ENCODE data around the gene NEDD4L. TPM values are rescaled to one million over a fixed set of nuclear protein-coding genes. Genes with fewer than 3 reads are reported as not detected.

Gene NEDD4L
- total RNA-seq, 1 donor from 2014 or later, result 209 TPM

DNA sequence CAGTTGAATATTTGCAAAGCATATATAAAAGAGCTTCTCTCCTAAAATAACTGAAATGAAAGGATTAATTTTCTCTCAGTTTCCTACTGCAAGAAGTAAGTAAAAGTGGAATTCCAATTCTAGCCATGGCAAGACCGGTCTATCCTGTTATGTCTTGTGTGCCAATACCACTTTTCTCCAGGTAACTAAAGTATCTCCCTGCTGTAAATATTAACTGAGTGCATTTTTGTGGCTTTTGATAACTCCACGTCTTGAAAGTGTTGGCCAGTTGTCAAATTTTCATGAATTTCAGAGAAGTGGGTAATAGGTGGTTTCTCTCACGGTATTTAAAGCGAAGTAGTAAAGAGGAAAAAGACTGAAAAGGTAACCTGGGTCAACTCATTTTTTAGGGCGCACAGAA lies 225.9 kb downstream of the NEDD4L start:
- Mint-ChIP-seq H3K4me3 (ENCODE audit: unreplicated experiment) (no peak overlapping the region), H3K27me3 (ENCODE audit: unreplicated experiment) (peaks cover 3% of the 10 kb centered on the region), H3K27ac (ENCODE audit: unreplicated experiment) (no peak overlapping the region), H3K4me1 (ENCODE audit: low read depth, unreplicated experiment) (peaks cover 46% of the 10 kb centered on the region), H3K9me3 (ENCODE audit: unreplicated experiment) (peaks cover 5% of the 10 kb centered on the region), H3K36me3 (ENCODE audit: unreplicated experiment) (no peaks in the 10 kb centered on the region)
- no peak for DNase-seq
- TF ChIP-seq, protein P1, sequence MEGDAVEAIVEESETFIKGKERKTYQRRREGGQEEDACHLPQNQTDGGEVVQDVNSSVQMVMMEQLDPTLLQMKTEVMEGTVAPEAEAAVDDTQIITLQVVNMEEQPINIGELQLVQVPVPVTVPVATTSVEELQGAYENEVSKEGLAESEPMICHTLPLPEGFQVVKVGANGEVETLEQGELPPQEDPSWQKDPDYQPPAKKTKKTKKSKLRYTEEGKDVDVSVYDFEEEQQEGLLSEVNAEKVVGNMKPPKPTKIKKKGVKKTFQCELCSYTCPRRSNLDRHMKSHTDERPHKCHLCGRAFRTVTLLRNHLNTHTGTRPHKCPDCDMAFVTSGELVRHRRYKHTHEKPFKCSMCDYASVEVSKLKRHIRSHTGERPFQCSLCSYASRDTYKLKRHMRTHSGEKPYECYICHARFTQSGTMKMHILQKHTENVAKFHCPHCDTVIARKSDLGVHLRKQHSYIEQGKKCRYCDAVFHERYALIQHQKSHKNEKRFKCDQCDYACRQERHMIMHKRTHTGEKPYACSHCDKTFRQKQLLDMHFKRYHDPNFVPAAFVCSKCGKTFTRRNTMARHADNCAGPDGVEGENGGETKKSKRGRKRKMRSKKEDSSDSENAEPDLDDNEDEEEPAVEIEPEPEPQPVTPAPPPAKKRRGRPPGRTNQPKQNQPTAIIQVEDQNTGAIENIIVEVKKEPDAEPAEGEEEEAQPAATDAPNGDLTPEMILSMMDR (IDR thresholded peaks at IDR 0.05; ENCODE audit: partially characterized antibody, unreplicated experiment), result no peak

DNA sequence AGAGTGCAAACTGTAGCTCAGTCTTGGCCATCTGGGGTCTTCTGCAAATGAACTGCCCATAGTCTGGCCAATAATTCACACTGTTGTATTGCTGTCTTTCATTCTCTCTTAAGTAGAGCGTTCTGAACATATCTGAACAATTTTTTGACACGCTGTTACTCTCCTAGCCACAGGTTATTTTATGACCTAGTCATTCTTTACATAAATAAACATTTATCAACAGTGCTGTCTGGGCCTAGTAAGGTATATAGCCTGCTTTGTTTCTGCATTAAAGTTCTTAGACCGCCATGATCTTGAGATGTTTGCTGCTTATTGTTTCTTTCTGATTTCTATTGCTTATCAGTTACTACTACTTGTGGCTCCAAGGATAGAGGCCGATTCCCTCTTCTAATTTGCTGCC lies 226.4 kb downstream of the NEDD4L start:
- Mint-ChIP-seq H3K9me3 (ENCODE audit: unreplicated experiment) (peaks cover 5% of the 10 kb centered on the region), H3K4me1 (ENCODE audit: low read depth, unreplicated experiment) (peaks cover 42% of the 10 kb centered on the region), H3K36me3 (ENCODE audit: unreplicated experiment) (no peaks in the 10 kb centered on the region), H3K4me3 (ENCODE audit: unreplicated experiment) (no peak overlapping the region), H3K27ac (ENCODE audit: unreplicated experiment) (no peak overlapping the region), H3K27me3 (ENCODE audit: unreplicated experiment) (peaks cover 3% of the 10 kb centered on the region)
- no peak for DNase-seq
- TF ChIP-seq, protein P1 (IDR thresholded peaks at IDR 0.05; ENCODE audit: partially characterized antibody, unreplicated experiment), result no peak

DNA sequence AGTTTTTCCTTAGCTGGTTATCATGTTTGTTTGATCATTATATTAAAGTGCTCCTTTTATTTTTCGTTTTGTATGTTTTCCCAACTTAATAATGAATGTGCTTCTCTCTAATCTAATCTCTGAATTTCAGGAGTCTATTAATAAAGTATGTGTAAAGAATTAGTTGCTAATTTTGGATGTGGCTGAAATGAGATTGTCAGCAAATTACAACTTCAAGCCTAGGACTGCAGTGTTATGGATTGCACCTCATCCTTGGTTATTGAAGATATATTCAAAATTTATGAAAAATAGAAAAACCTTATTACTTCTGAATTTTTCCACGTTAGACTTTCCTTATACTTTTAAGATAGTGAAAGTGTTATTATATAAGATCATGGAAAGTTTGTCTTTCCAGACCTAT lies 227.7 kb downstream of the NEDD4L start:
- no peak overlapping the region for H3K4me3 Mint-ChIP-seq (ENCODE audit: unreplicated experiment)
- H3K4me1 Mint-ChIP-seq (ENCODE audit: low read depth, unreplicated experiment), result peaks cover 43% of the 10 kb centered on the region
- no peak overlapping the region for H3K27ac Mint-ChIP-seq (ENCODE audit: unreplicated experiment)
- no peak for DNase-seq
- H3K9me3 Mint-ChIP-seq (ENCODE audit: unreplicated experiment), result peaks cover 7% of the 10 kb centered on the region
- TF ChIP-seq, protein P1 (IDR thresholded peaks at IDR 0.05; ENCODE audit: partially characterized antibody, unreplicated experiment), result no peak
- H3K36me3 Mint-ChIP-seq (ENCODE audit: unreplicated experiment), result no peaks in the 10 kb centered on the region
- peaks cover 3% of the 10 kb centered on the region for H3K27me3 Mint-ChIP-seq (ENCODE audit: unreplicated experiment)

DNA sequence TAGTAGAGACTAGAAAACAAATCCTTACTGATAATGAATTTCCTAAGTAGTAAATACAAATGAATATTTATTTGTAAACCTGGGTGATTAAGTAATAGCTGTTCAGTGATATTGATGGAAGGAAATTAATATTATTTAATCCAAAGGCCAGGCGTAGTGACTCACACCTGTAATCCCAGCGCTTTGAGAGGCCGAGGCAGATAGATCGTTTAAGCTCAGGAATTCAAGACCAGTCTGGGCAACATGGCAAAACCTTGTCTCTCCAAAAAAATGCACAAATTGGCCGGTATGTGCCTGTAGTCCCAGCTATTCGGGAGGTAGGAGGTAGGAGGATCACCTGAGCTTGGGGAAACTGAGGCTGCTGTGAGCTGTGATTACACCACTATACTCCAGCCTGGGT lies 228.2 kb downstream of the NEDD4L start:
- Mint-ChIP-seq H3K36me3 (ENCODE audit: unreplicated experiment) (no peaks in the 10 kb centered on the region), H3K4me1 (ENCODE audit: low read depth, unreplicated experiment) (peaks cover 46% of the 10 kb centered on the region), H3K27me3 (ENCODE audit: unreplicated experiment) (peaks cover 3% of the 10 kb centered on the region)

DNA sequence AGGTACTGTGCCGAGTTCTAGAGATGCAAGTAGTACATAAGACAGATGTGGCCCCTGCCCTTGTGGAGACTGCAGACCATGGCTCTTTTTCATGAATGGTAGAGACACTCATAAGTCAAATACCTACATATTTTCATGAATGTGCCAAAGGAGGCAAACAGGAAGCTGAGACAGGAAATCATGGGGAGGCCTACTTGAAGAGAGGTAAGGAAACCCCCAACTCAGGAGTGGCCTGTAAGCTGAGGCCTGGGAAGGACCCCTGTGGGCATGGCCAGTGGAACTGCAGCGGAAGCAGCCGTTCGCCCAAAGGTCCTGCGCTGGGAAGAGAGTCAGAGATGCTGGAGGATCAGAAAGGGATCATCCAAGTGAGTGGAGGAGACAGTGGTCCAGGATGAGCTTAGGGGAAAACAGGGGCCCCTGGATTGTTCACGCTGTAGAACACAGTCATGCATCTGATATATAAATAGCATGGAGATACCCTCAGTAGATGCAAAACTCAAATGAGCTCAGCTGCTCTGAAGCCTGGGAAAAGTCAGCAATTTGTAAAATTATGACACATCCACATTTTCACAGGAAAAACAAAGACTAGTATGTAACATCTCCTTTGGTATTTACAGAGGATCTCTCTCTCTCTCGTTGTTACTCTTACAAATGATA lies 228.9 kb downstream of the NEDD4L start:
- Mint-ChIP-seq H3K4me1 (ENCODE audit: low read depth, unreplicated experiment) (peaks cover 44% of the 10 kb centered on the region), H3K36me3 (ENCODE audit: unreplicated experiment) (no peaks in the 10 kb centered on the region), H3K9me3 (ENCODE audit: unreplicated experiment) (peaks cover 7% of the 10 kb centered on the region), H3K4me3 (ENCODE audit: unreplicated experiment) (no peak overlapping the region), H3K27ac (ENCODE audit: unreplicated experiment) (no peak overlapping the region), H3K27me3 (ENCODE audit: unreplicated experiment) (peaks cover 3% of the 10 kb centered on the region)
- DNase-seq, result no peak
- TF ChIP-seq, protein P1 (IDR thresholded peaks at IDR 0.05; ENCODE audit: partially characterized antibody, unreplicated experiment), result no peak

More for the DNA sequence above, 228.2 kb downstream of the NEDD4L start:
- no peak overlapping the region for H3K27ac Mint-ChIP-seq (ENCODE audit: unreplicated experiment)
- H3K9me3 Mint-ChIP-seq (ENCODE audit: unreplicated experiment), result peaks cover 7% of the 10 kb centered on the region
- H3K4me3 Mint-ChIP-seq (ENCODE audit: unreplicated experiment), result no peak overlapping the region
- TF ChIP-seq, protein P1 (IDR thresholded peaks at IDR 0.05; ENCODE audit: partially characterized antibody, unreplicated experiment), result no peak
- DNase-seq, result no peak
